A549 (cell line): ENCODE results near the gene LIAS. TPM values are rescaled to one million over a fixed set of nuclear protein-coding genes. Genes with fewer than 3 reads are reported as not detected.

Source experiments
- ATAC-seq, 2 experiments: fragments of 200-7000 bp in 1 of 2; fragments of >200 bp in 1 of 2; cut with Nextera tagmentation in 1 of 2; cut with Tn5 transposase in 1 of 2; 3 replicates each; pipeline versions ENCODE4 v1.8.0 to v1.9.1; 2018 to 2020; ENCODE audit warnings: mild to moderate bottlenecking in 1 of 2, moderate library complexity in 1 of 2
- CTCF ChIA-PET: fragments of 300-600 bp; sonication (Branson Sonifier 250); formaldehyde crosslinking; extraction: SDS; loops from one replicate; lab custom pipeline; 2021; ENCODE audit warnings: antibody characterized with exemption, inconsistent platforms; lab: Yijun Ruan, JAX
- POLR2A ChIA-PET: fragments of 350-600 bp; formaldehyde crosslinking; extraction: SDS; loops from one replicate; lab custom pipeline; 2021; ENCODE audit warnings: antibody characterized with exemption, inconsistent platforms; lab: Yijun Ruan, JAX
- DNase-seq, 2 experiments: peaks; one replicate each; pipeline versions ENCODE4 v3.0.0 to v3.0.0-alpha.2; 2011 to 2016; ENCODE audit warnings: low read depth in 1 of 2, low spot score in 1 of 2
- FAIRE-seq: peaks from 2 replicates; lab custom pipeline; 2011; peaks lifted over from hg19 to GRCh38; lab: Jason Lieb, UNC
- H3K27ac ChIP-seq, 2 experiments: fragments of >200 bp; sonication (Bioruptor Twin); formaldehyde crosslinking; 3 replicates each; pipeline ENCODE4 v1.5.1; 2016 to 2017
- H3K4me1 ChIP-seq: fragments of >200 bp; sonication (Bioruptor Twin); formaldehyde crosslinking; 3 replicates; pipeline ENCODE4 v1.6.1; 2016
- H3K4me2 ChIP-seq: fragments of >200 bp; sonication (Bioruptor Twin); formaldehyde crosslinking; 3 replicates; pipeline ENCODE4 v1.6.1; 2016
- H3K4me3 ChIP-seq: fragments of >200 bp; sonication (Bioruptor Twin); formaldehyde crosslinking; 3 replicates; pipeline ENCODE4 v1.5.1; 2016
- H3K9me3 ChIP-seq: fragments of >200 bp; sonication (Bioruptor Twin); formaldehyde crosslinking; 3 replicates; pipeline ENCODE4 v1.6.1; 2016
- CBX2 ChIP-seq: fragments of 200-600 bp; sonication (generic); IDR thresholded peaks from 2 replicates; pipeline ENCODE4 v1.6.1; 2016; ENCODE audit warnings: low read depth, mild to moderate bottlenecking, borderline replicate concordance
- CEBPB ChIP-seq, 2 experiments: fragments of >200 bp in 1 of 2; sonication (Bioruptor Twin) in 1 of 2; formaldehyde crosslinking in 1 of 2; IDR thresholded peaks; 2 replicates each; pipeline ENCODE4 v1.6.1; 2012 to 2016
- CTCF ChIP-seq: fragments of >200 bp; sonication (Bioruptor Twin); formaldehyde crosslinking; IDR thresholded peaks from 3 replicates; pipeline ENCODE4 v1.5.1; 2016
- EHF ChIP-seq: fragments of 250-450 bp; sonication (Bioruptor Pico); IDR thresholded peaks from 2 replicates; pipeline ENCODE4 v1.5.0; 2020; ENCODE audit warnings: mild to moderate bottlenecking
- FOSB ChIP-seq: fragments of 250-450 bp; sonication (Bioruptor Pico); IDR thresholded peaks from 2 replicates; pipeline ENCODE4 v1.5.0; 2020; ENCODE audit warnings: mild to moderate bottlenecking, moderate library complexity
- FOXS1 ChIP-seq: fragments of 250-450 bp; sonication (Bioruptor Pico); IDR thresholded peaks from 2 replicates; pipeline ENCODE4 v1.5.0; 2020; ENCODE audit warnings: mild to moderate bottlenecking, moderate library complexity
- GATA3 ChIP-seq: IDR thresholded peaks from 2 replicates; pipeline ENCODE4 v1.6.1; 2012; ENCODE audit warnings: borderline replicate concordance
- HES2 ChIP-seq: fragments of >200 bp; sonication (Bioruptor Twin); formaldehyde crosslinking; IDR thresholded peaks from 2 replicates; pipeline ENCODE4 v1.6.1; 2016
- HOXA7 ChIP-seq: fragments of 250-450 bp; sonication (Bioruptor Pico); IDR thresholded peaks from 2 replicates; pipeline ENCODE4 v1.5.0; 2020; ENCODE audit warnings: mild to moderate bottlenecking, moderate library complexity
- HOXB13 ChIP-seq: fragments of 250-450 bp; sonication (Bioruptor Pico); IDR thresholded peaks from 2 replicates; pipeline ENCODE4 v1.5.0; 2020; ENCODE audit warnings: low read depth, mild to moderate bottlenecking, moderate library complexity
- HOXB5 ChIP-seq: fragments of 250-450 bp; sonication (Bioruptor Pico); IDR thresholded peaks from 2 replicates; pipeline ENCODE4 v1.5.0; 2020; ENCODE audit warnings: mild to moderate bottlenecking, moderate library complexity
- JUNB ChIP-seq: fragments of >200 bp; sonication (Bioruptor Twin); formaldehyde crosslinking; IDR thresholded peaks from 2 replicates; pipeline ENCODE4 v1.6.1; 2016
- MAZ ChIP-seq: fragments of 150-350 bp; IDR thresholded peaks from 2 replicates; pipeline ENCODE4 v1.6.1; 2014; ENCODE audit warnings: antibody characterized with exemption, low read depth, low read length, borderline replicate concordance
- NPAS2 ChIP-seq: fragments of 250-450 bp; sonication (Bioruptor Pico); IDR thresholded peaks from 2 replicates; pipeline ENCODE4 v1.8.0; 2022; ENCODE audit warnings: mild to moderate bottlenecking, moderate library complexity, borderline replicate concordance
- RAD21 ChIP-seq, 2 experiments: fragments of >200 bp in 1 of 2; sonication (Bioruptor Twin) in 1 of 2; formaldehyde crosslinking in 1 of 2; IDR thresholded peaks in 1 of 2; conservative IDR thresholded peaks in 1 of 2; 2 replicates in 1 of 2; 3 replicates in 1 of 2; pipeline ENCODE4 v1.6.1; 2012 to 2018; ENCODE audit warnings: inconsistent platforms in 1 of 2
- RARB ChIP-seq: fragments of 250-450 bp; sonication (Bioruptor Pico); IDR thresholded peaks from 2 replicates; pipeline ENCODE4 v1.8.0; 2021; ENCODE audit warnings: mild to moderate bottlenecking, moderate library complexity
- RCOR1 ChIP-seq: fragments of 150-350 bp; IDR thresholded peaks from 2 replicates; pipeline ENCODE4 v1.6.1; 2014; ENCODE audit warnings: antibody characterized with exemption, low read length, low read depth
- REST ChIP-seq: fragments of 200-600 bp; sonication (generic); IDR thresholded peaks from 2 replicates; pipeline ENCODE4 v1.6.1; 2016; ENCODE audit warnings: antibody characterized with exemption, mild to moderate bottlenecking, moderate library complexity
- SMC3 ChIP-seq: fragments of >200 bp; sonication (Bioruptor Twin); formaldehyde crosslinking; IDR thresholded peaks from 3 replicates; pipeline ENCODE4 v1.6.1; 2018; ENCODE audit warnings: inconsistent platforms
- SREBF2 ChIP-seq: fragments of 450-650 bp; IDR thresholded peaks from 2 replicates; pipeline ENCODE4 v1.6.1; 2014; ENCODE audit warnings: mild to moderate bottlenecking, moderate library complexity
- ZC3H11A ChIP-seq: fragments of 450-650 bp; IDR thresholded peaks from 2 replicates; pipeline ENCODE4 v1.6.1; 2014; ENCODE audit warnings: antibody characterized with exemption, mild to moderate bottlenecking
- ZSCAN20 ChIP-seq: fragments of 250-450 bp; sonication (Bioruptor Pico); IDR thresholded peaks from 2 replicates; pipeline ENCODE4 v1.8.0; 2022; ENCODE audit warnings: mild to moderate bottlenecking, moderate library complexity
- WGBS: methylation state at CpG from one replicate; pipeline ENCODE4 v1.1.6; 2017; ENCODE audit errors: missing lambda C conversion rate; 5-methylcytosine and 5-hydroxymethylcytosine counted together
- polyA plus RNA-seq, 4 experiments: library from polyadenylated mRNA; depleted of rRNA in 3 of 4; stranded (reverse); fragments of >200 nt; fragmentation: RNase III in 1 of 4; extraction: RNeasy Plus Mini Kit Qiagen cat#74134 plus additional on column Dnase treatment in 1 of 4; gene quantifications; 2 replicates in 3 of 4; 3 replicates in 1 of 4; pipeline ENCODE4 v1.2.3, GENCODE V29; 2011 to 2017
- TF ChIP-seq, protein P1 (sequence below): fragments of 450-650 bp; IDR thresholded peaks from 2 replicates; pipeline ENCODE4 v1.6.1; 2014; ENCODE audit warnings: antibody characterized with exemption
- TF ChIP-seq, protein P2 (sequence below): fragments of 250-450 bp; sonication (Bioruptor Pico); IDR thresholded peaks from 2 replicates; pipeline ENCODE4 v1.5.0; 2021; ENCODE audit warnings: mild to moderate bottlenecking, moderate library complexity, borderline replicate concordance

Gene LIAS
- polyA plus RNA-seq, 2 of the 4 experiments (the other 2 are of a cell fraction): 11.3 to 22.3 TPM

DNA sequence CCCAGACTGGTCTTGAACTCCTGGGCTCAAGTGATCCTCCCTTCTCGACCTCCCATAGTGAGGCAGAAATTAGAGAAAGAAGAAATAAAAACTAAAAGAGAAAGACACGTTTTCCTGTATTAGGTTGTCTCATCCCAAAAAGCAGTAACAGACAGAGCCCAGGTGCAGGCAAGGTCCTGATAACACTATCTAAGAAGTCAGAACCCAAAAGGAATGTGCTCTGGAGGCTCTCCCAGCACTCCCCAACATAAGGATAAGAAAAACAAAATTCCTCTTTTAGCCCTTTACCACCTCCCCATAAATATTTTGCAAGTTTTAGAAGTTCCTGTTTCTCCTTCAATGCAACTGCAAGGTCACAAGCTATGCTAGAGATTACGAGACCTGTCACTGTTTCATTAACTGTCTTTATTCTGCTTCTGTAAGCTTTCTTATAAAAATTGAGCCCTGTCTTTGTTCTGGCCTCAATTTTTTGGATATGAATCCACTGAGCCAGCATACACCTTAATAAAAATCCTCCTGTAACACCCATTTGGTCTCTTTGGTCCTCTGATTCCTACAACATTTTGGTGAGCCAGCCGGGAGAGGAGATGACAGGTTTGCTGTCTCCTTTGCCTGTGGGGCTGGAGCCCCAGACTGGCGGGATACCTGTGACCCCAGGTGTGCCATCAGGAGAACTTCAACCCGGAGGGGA, 25.9 kb downstream of the LIAS start:
- Histone ChIP-seq H3K4me1 (no peaks in the 10 kb centered on the region), H3K9me3 (peaks cover 11% of the 10 kb centered on the region; the same call in 1 of the 3 replicates), H3K4me2 (no peak overlapping the region)
- TF ChIP-seq CTCF (no peak), NPAS2 (CRISPR knock-in tag) (no peak), FOSB (CRISPR knock-in tag) (no peak), HES2 (no peak), ZC3H11A (no peak), RAD21 (conservative IDR thresholded peaks at IDR 0.05 in 1 of 2, IDR thresholded peaks at IDR 0.05 in 1 of 2) (no peak), SREBF2 (no peak)
- TF ChIP-seq, protein P1, sequence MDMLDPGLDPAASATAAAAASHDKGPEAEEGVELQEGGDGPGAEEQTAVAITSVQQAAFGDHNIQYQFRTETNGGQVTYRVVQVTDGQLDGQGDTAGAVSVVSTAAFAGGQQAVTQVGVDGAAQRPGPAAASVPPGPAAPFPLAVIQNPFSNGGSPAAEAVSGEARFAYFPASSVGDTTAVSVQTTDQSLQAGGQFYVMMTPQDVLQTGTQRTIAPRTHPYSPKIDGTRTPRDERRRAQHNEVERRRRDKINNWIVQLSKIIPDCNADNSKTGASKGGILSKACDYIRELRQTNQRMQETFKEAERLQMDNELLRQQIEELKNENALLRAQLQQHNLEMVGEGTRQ: no peak
- TF ChIP-seq, all 56 proteins: peak for 0
- POLR2A ChIA-PET: no interaction called here
- DNase-seq: no peak
- no peak for ATAC-seq
- CTCF ChIA-PET: interaction anchor here (1.5 to 1.9 kb wide), 2 partner anchors 15 to 16 kb away, joined by 7 to 8 read pairs; no protein-coding TSS in a partner anchor
- H3K4me3 ChIP-seq: no peak overlapping the region
- no peak for FAIRE-seq
- no peak overlapping the region for H3K27ac ChIP-seq
- 72% methylated on average over 6 of the region's 6 CpGs for WGBS

GRCh38 chr4:39486221-39486804, 27.5 kb downstream of the LIAS start:
- 77% methylated on average over 10 of the region's 10 CpGs for WGBS
- Histone ChIP-seq H3K4me1 (no peaks in the 10 kb centered on the region), H3K4me3 (no peak overlapping the region), H3K9me3 (peaks cover 11% of the 10 kb centered on the region; the same call in 1 of the 3 replicates), H3K4me2 (no peak overlapping the region), H3K27ac (no peak overlapping the region)
- FAIRE-seq (no peak), DNase-seq (no peak), ATAC-seq (no peak)
- TF ChIP-seq HOXB5 (CRISPR knock-in tag) (no peak), JUNB (no peak), RCOR1 (no peak), CEBPB (IDR thresholded peaks at IDR 0.05) (no peak), HOXA7 (CRISPR knock-in tag) (no peak), EHF (CRISPR knock-in tag) (no peak)
- POLR2A ChIA-PET: no interaction called here
- CTCF ChIA-PET: interaction anchor here (1.9 kb wide), 1 partner anchor 17 kb away, joined by 8 read pairs; no protein-coding TSS in a partner anchor

DNA sequence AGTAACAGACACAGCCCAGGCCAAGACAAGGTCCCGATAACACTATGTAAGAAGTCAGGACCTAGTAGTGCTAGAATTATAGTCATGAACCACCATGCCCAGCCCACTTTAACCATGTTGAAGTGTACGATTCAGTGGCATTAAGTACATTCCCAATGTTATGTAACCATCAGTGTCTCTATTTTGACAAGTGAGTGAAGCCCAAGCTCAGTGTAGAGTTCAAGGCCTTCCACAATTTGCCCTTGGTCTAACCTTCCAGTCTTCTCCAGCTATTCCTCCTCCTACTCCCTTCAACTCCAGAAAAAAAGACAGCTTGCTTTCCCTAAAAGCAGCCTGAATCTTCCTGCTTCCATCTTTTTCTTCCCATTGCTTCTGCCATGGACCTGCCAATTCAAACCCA, 31.5 kb downstream of the LIAS start:
- CTCF ChIA-PET: interaction anchor here (1.0 to 1.8 kb wide), 2 partner anchors 21 to 30 kb away, joined by 3 to 7 read pairs; no protein-coding TSS in a partner anchor
- DNase-seq (no peak), FAIRE-seq (no peak), ATAC-seq (0 out of 6 replicates have a peak, but pooled peaks of 1 of the 2 experiments have one; percentile 39)
- peaks cover 2% of the 10 kb centered on the region; the same call in 1 of the 3 replicates for H3K9me3 ChIP-seq
- no peak overlapping the region for H3K4me2 ChIP-seq
- no peak overlapping the region for H3K27ac ChIP-seq
- POLR2A ChIA-PET: no interaction called here
- no peaks in the 10 kb centered on the region; the same call in 2 of the 3 replicates for H3K4me1 ChIP-seq
- no peak overlapping the region for H3K4me3 ChIP-seq
- WGBS: 84% methylated on average over 2 of the region's 2 CpGs
- TF ChIP-seq MAZ: no peak
- no peak for TF ChIP-seq RARB (CRISPR knock-in tag)
- no peak for TF ChIP-seq HOXB13
- no peak for TF ChIP-seq NPAS2 (CRISPR knock-in tag)
- no peak for TF ChIP-seq SMC3
- TF ChIP-seq FOSB (CRISPR knock-in tag): no peak
- TF ChIP-seq CBX2: no peak
- TF ChIP-seq REST: no peak
- TF ChIP-seq ZC3H11A: no peak
- TF ChIP-seq FOXS1 (CRISPR knock-in tag): no peak
- no peak for TF ChIP-seq ZSCAN20 (CRISPR knock-in tag)
- TF ChIP-seq, protein P2, sequence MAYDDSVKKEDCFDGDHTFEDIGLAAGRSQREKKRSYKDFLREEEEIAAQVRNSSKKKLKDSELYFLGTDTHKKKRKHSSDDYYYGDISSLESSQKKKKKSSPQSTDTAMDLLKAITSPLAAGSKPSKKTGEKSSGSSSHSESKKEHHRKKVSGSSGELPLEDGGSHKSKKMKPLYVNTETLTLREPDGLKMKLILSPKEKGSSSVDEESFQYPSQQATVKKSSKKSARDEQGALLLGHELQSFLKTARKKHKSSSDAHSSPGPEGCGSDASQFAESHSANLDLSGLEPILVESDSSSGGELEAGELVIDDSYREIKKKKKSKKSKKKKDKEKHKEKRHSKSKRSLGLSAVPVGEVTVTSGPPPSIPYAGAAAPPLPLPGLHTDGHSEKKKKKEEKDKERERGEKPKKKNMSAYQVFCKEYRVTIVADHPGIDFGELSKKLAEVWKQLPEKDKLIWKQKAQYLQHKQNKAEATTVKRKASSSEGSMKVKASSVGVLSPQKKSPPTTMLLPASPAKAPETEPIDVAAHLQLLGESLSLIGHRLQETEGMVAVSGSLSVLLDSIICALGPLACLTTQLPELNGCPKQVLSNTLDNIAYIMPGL (CRISPR knock-in tag): no peak
- TF ChIP-seq GATA3: no peak
